HEK293 (cell line): ENCODE results near the gene PMF1.
A peak's percentile ranks its signal among the peaks of the same experiment; 100 is the strongest.
"Not testable (repeated sequence)": the region's sequence is repeated elsewhere in the genome, so short reads cannot be mapped to it uniquely, and the experiment has no call there.

Experiments
- CTCF ChIA-PET: fragments of 350-600 bp; formaldehyde crosslinking; extraction: SDS; loops from one replicate; lab custom pipeline; 2021; ENCODE audit warnings: antibody characterized with exemption; lab: Yijun Ruan, JAX
- POLR2A ChIA-PET: fragments of 300-600 bp; formaldehyde crosslinking; extraction: SDS; loops from one replicate; lab custom pipeline; 2020; ENCODE audit warnings: antibody characterized with exemption, inconsistent platforms; lab: Yijun Ruan, JAX
- H3K27ac ChIP-seq: fragments of 200-500 bp; sonication (Bioruptor generic); 2 replicates; pipeline ENCODE4 v1.5.1; 2014; ENCODE audit warnings: low read depth, low read length, control low read depth, inconsistent platforms; ENCODE audit errors: extremely low read depth
- H3K36me3 ChIP-seq, 2 experiments: fragments of 200-500 bp in 1 of 2; sonication (Bioruptor generic) in 1 of 2; 1 replicate in 1 of 2; 2 replicates in 1 of 2; pipeline ENCODE4 v1.5.1; 2014 to 2017; ENCODE audit warnings: inconsistent platforms in 2 of 2, low read length in 2 of 2; ENCODE audit not compliant: control insufficient read depth in 2 of 2, insufficient read depth in 1 of 2
- H3K4me1 ChIP-seq: fragments of 200-500 bp; sonication (Bioruptor generic); 2 replicates; pipeline ENCODE4 v1.5.1; 2014; ENCODE audit warnings: mild to moderate bottlenecking, low read length, inconsistent platforms; ENCODE audit not compliant: control insufficient read depth, insufficient read depth
- H3K4me3 ChIP-seq: 2 replicates; pipeline ENCODE4 v1.5.1; 2011; ENCODE audit warnings: low read depth, mild to moderate bottlenecking, control low read depth, low read length, moderate library complexity
- H3K9me3 ChIP-seq: fragments of 200-500 bp; sonication (Bioruptor generic); 2 replicates; pipeline ENCODE4 v1.5.1; 2014; ENCODE audit warnings: low read depth, low read length, inconsistent platforms; ENCODE audit not compliant: control insufficient read depth, insufficient read depth
- SALL2 ChIP-seq: fragments of 450-650 bp; formaldehyde crosslinking; IDR thresholded peaks from 2 replicates; pipeline ENCODE4 v1.5.0; 2017; ENCODE audit warnings: missing biosample characterization, mild to moderate bottlenecking, missing genetic modification characterization, borderline replicate concordance
- ZBTB21 ChIP-seq: fragments of 450-650 bp; formaldehyde crosslinking; IDR thresholded peaks from 2 replicates; pipeline ENCODE4 v1.5.1; 2017; ENCODE audit warnings: missing biosample characterization, missing genetic modification characterization
- ZNF121 ChIP-seq: fragments of 450-650 bp; formaldehyde crosslinking; IDR thresholded peaks from 2 replicates; pipeline ENCODE4 v1.5.1; 2016; ENCODE audit warnings: missing biosample characterization, missing genetic modification characterization
- ZNF146 ChIP-seq: fragments of 450-650 bp; formaldehyde crosslinking; IDR thresholded peaks from 2 replicates; pipeline ENCODE4 v1.5.1; 2016; ENCODE audit warnings: missing biosample characterization, missing genetic modification characterization
- ZNF26 ChIP-seq: fragments of 450-650 bp; formaldehyde crosslinking; IDR thresholded peaks from 2 replicates; pipeline ENCODE4 v1.5.1; 2016; ENCODE audit warnings: missing biosample characterization, missing genetic modification characterization
- ZNF558 ChIP-seq: fragments of 450-650 bp; formaldehyde crosslinking; IDR thresholded peaks from 2 replicates; pipeline ENCODE4 v1.5.1; 2016; ENCODE audit warnings: missing biosample characterization, missing genetic modification characterization
- ZNF596 ChIP-seq: fragments of 450-650 bp; IDR thresholded peaks from 2 replicates; pipeline ENCODE4 v1.5.0; 2018; ENCODE audit warnings: missing biosample characterization, mild to moderate bottlenecking, missing genetic modification characterization, moderate library complexity
- TF ChIP-seq, protein P1 (sequence below): fragments of 450-650 bp; formaldehyde crosslinking; IDR thresholded peaks from 2 replicates; pipeline ENCODE4 v1.5.1; 2016; ENCODE audit warnings: missing biosample characterization, missing genetic modification characterization, low read depth

PMF1 gene

DNA sequence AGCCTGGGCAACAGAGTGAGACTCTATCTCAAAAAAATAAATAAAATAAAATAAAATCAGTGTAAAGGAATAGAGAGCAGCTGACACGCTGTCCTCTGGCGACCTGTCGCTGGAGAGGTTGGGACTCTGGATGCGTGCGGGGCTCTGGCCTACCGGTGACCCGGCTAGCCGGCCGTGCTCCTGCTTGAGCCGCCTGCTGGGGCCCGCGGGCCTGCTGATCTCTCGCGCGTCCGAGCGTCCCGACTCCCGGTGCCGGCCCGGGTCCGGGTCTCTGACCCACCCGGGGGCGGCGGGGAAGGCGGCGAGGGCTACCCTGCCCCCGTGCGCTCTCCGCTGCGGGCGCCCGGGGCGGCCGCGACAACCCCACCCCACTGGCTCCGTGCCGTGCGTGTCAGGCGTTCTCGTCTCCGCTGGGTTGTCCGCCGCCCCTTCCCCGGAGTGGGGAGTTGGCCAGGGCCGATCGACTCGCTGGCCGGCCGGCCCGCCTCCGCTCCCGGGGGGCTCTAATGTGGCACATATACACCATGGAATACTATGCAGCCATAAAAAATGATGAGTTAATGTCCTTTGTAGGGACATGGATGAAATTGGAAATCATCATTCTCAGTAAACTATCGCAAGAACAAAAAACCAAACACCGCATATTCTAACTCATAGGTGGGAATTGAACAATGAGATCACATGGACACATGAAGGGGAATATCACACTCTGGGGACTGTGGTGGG lies 3.7 kb downstream of the PMF1 start:
- H3K4me3 ChIP-seq, H3K27ac ChIP-seq, H3K4me1 ChIP-seq: not testable (repeated sequence)
- peak; percentile 96 for TF ChIP-seq ZNF146
- TF ChIP-seq, all 188 proteins: peak for 1; not testable (repeated sequence) for 187
- POLR2A ChIA-PET, H3K9me3 ChIP-seq: not testable (repeated sequence)
- CTCF ChIA-PET: interaction anchor here (3.9 kb wide), 1 partner anchor 9 kb away, joined by 29 read pairs; no protein-coding TSS in a partner anchor
- H3K36me3 ChIP-seq: peaks cover 4 to 17% of the 10 kb centered on the region in 2 experiments; a peak in 2 of 3 replicates

DNA sequence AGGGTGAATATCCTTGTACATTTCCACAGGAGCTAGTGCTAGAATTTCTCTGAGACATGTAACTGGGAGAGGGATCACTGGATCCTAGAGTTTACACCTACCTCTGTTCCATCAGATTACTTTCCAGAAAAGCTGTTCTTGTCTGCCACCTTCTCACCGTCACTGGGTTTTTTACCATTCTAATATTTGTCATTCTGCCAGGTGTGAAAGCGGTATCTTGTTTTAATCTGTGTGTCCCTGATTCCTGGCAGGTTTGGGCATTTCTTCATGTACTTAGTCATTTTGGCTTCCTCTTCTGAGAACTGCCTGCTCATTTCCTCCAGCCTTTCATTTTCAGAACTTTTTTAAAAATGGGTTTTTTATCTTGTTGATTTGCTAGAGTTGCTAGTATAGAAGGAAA lies 5.1 kb downstream of the PMF1 start:
- Histone ChIP-seq H3K4me1 (no peaks in the 10 kb centered on the region), H3K36me3 (peaks cover 4 to 23% of the 10 kb centered on the region in 2 experiments; a peak in 2 of 3 replicates), H3K4me3 (no peak overlapping the region), H3K27ac (no peak overlapping the region), H3K9me3 (no peaks in the 10 kb centered on the region)
- CTCF ChIA-PET: no interaction called here
- TF ChIP-seq ZNF596 (tag by site-specific recombination): no peak
- TF ChIP-seq SALL2: no peak
- TF ChIP-seq ZBTB21 (tag by site-specific recombination): no peak
- POLR2A ChIA-PET: interaction anchor here (0.6 to 0.8 kb wide), 4 partner anchors 16 to 103 kb away, joined by 3 to 7 read pairs (median 4); no protein-coding TSS in a partner anchor

GRCh38 chr1:156220226-156220625 lies 7.4 kb downstream of the PMF1 start:
- POLR2A ChIA-PET: interaction anchor here (0.7 kb wide), 1 partner anchor 7 kb away, joined by 3 read pairs; the partner anchor contains the start of gene PMF1

GRCh38 chr1:156221986-156222692 lies 9.3 kb downstream of the PMF1 start:
- no peak for TF ChIP-seq ZNF558 (tag by site-specific recombination)
- TF ChIP-seq ZNF26: no peak
- Histone ChIP-seq H3K27ac (no peak overlapping the region), H3K4me3 (no peak overlapping the region), H3K4me1 (no peaks in the 10 kb centered on the region), H3K36me3 (peaks cover 8 to 35% of the 10 kb centered on the region in 2 experiments), H3K9me3 (no peaks in the 10 kb centered on the region)
- ChIA-PET POLR2A (interaction anchor here (1.4 kb wide), 1 partner anchor 9 kb away, joined by 5 read pairs; the partner anchor contains the start of gene PMF1), CTCF (interaction anchor here (1.3 to 1.9 kb wide), 2 partner anchors 76 to 81 kb away, joined by 5 to 6 read pairs; no protein-coding TSS in a partner anchor)

More at GRCh38 chr1:156220226-156220625, 7.4 kb downstream of the PMF1 start:
- TF ChIP-seq, protein P1, sequence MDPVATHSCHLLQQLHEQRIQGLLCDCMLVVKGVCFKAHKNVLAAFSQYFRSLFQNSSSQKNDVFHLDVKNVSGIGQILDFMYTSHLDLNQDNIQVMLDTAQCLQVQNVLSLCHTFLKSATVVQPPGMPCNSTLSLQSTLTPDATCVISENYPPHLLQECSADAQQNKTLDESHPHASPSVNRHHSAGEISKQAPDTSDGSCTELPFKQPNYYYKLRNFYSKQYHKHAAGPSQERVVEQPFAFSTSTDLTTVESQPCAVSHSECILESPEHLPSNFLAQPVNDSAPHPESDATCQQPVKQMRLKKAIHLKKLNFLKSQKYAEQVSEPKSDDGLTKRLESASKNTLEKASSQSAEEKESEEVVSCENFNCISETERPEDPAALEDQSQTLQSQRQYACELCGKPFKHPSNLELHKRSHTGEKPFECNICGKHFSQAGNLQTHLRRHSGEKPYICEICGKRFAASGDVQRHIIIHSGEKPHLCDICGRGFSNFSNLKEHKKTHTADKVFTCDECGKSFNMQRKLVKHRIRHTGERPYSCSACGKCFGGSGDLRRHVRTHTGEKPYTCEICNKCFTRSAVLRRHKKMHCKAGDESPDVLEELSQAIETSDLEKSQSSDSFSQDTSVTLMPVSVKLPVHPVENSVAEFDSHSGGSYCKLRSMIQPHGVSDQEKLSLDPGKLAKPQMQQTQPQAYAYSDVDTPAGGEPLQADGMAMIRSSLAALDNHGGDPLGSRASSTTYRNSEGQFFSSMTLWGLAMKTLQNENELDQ (tag by site-specific recombination): no peak
- peak; percentile 92 for TF ChIP-seq ZNF121
- Histone ChIP-seq H3K4me1 (no peaks in the 10 kb centered on the region), H3K27ac (no peak overlapping the region), H3K4me3 (no peak overlapping the region), H3K9me3 (no peaks in the 10 kb centered on the region), H3K36me3 (peaks cover 4 to 26% of the 10 kb centered on the region in 2 experiments)
- CTCF ChIA-PET: no interaction called here
